HG03039 (cell line): ENCODE results near the gene CANT1.
"Not testable (repeated sequence)": the region's sequence is repeated elsewhere in the genome, so short reads cannot be mapped to it uniquely, and the experiment has no call there.

Experiments
- ATAC-seq: cut with Tn5 transposase; IDR thresholded peaks from one replicate; pipeline ENCODE4 v1.9.1; 2021; ENCODE audit warnings: mild to moderate bottlenecking, moderate library complexity; ENCODE audit not compliant: unreplicated experiment

CANT1 gene

DNA sequence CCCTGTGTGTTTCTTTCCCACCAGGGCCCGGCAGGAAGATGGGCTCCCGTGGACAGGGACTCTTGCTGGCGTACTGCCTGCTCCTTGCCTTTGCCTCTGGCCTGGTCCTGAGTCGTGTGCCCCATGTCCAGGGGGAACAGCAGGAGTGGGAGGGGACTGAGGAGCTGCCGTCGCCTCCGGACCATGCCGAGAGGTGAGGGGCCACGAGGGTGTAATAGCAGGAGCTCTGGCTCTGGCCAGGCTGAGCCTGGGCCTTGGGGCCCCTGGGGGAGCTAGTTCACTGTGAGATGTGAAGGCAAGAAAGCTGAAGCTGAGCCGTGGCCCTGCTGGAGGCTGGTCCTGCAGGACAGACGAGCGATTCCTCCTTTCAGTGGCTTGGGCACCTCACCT, 34.4 kb upstream of the CANT1 start:
- ATAC-seq: no peak

DNA sequence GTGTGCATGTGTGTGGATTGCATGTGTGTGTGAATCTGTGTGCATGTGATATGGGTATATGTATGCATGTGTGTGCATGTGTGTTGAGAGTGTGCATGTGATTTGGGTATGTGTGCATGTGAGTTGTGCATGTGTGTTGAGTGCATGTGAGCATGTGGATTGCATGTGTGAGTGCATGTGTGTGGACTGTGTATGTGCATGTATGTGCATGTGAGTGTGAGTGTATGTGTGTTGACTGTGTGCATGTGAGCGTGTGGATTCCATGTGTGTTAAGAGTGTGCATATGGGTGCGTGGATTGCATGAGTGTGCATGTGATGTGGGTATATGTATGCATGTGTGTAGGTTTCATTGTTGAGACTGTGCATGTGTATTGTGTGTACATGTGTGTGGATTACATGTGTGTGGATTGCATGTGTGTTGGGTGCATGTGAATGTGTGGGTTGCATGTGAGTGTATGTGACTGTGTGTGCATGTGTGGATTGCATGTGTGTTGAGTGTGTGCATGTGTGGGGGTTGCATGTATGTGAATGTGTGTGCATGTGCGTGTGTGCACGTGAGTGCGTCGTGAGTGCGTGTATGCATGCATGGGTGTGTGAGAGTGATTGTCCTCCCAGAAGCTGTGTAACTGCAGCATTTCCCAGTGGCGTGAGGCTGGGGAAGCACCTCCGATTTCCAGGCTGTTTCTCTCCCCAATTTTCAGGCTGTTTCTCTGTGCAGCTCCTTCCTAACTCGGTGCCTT, 33.8 kb upstream of the CANT1 start:
- ATAC-seq: no peak

DNA sequence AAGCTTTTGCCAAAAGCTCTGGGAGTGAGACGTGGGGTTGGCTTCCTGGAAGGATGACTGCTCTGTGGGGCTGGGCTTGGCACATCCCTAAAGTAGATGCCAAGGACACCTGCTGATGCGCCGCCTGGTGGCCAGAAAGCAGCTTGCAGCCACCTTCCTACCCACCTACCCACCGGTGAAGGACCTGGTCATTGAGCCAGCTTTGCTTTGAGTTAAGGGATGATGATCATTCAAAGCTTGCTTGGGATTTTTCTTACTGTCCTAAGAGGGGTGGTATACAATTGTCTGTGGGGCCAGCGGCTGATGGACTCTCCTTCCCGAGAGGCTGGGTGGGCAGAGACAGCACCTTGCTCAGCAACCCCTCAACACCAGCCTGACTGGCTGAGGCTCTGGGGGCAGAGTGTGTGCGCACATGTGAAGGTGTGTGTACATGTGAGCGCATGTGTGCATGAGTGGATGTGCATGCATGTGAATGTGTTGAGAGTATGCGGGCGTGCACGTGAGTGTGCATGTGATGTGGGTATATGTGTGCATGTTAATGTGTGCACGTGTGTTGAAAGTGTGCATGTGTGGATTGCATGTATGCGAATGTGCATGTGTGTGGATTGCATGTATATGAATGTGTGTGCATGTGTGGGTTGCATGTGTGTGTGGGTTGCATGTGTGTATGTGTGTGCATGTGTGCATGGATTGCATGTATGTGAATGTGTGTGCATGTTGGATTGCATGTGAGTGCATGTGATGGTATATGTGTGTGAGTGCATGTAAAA, 33.0 kb upstream of the CANT1 start:
- no peak for ATAC-seq

DNA sequence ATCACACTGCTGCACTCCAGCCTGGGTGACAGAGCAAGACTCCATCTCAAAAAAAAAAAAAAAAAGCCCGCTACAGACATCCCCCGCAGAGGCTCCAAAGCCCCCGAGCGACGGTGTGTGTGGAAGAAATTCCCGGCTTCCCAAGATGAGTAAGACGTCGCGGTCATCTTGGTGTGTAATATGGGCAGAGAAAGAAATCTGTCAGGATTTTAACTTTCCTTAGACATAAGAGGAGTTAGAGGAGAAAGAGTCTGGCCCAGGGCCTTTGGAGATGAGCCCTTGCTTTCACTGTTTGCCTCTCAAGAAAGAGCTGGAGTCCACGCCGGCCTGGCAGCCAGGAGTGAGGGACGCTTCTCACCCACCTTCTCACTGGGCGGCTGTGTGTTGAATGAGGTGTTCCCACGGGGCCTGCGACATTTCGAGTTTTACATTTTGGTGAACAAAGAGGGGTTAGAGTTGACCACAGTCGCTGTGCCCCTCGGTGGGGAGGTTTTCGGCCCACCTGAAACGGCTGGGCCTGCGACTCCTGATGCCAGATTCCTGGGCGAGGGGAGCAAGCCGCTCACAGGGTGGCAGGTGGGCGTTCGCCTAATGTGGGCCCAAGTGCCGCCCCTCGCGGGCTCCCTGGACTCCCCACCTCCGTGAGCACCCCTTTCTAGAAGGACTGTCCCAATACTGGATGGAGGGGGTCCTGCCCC, 32.3 kb upstream of the CANT1 start:
- ATAC-seq: no peak

DNA sequence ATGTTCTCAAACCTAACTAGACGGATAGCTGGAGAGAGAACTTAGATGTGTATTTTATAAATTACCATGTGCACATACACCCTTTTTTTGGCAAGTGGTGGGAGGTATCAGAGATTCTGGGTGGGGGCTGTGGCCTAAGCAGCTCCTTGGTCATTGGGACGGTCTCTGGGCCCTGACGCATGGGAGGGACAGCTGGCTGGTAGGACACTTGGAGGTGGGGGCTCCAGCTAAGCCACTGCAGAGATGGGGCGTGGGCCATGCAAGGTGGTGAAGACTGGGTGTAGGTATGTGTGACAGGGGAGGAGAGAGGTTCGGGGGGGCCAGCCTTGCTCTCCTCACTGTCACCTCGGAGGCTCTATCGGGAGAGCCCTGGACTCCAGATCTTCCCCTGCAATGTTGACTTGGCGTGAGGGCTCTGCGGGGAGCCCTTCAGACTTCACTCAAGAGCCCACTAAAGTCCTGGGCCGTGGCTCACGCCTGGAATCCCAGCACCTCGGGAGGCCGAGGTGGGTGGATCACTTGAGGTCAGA, 31.5 kb upstream of the CANT1 start:
- ATAC-seq: no peak

DNA sequence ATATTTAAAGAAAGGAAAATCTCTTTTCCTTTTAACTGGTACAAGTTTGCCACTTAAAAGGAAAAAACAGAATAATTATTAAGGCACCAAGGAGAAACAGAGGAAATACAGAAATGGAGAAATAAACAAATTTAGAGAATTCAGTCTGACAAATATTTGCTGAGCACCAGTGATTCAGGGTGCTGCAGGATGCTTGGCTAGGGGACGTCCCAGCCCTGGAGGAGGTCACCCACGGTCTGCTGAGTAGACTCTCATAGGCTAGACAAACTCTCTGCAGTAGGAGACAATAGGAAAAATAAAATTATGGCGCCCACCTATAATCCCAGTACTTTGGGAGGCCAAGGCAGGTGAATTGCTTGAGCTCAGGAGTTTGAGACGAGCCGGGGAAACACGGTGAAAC, 30.3 kb upstream of the CANT1 start:
- no peak for ATAC-seq

DNA sequence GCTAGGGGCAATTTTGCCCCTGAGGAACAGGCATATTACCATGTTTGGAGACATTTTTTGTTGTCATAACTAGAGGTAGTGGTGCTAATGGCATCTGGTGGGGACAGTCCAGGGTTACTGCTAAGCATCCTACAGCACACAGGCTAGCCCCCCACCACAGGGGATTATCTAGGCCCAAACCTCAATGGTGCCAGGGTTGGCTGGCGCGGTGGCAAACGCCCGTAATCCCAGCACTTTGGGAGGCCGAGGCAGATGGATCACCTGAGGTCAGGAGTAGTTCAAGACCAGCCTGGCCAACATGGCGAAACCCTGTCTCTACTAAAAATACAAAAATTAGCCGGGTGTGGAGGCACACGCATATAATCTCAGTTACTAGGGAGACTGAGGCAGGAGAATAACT, 29.6 kb upstream of the CANT1 start:
- ATAC-seq: no peak

DNA sequence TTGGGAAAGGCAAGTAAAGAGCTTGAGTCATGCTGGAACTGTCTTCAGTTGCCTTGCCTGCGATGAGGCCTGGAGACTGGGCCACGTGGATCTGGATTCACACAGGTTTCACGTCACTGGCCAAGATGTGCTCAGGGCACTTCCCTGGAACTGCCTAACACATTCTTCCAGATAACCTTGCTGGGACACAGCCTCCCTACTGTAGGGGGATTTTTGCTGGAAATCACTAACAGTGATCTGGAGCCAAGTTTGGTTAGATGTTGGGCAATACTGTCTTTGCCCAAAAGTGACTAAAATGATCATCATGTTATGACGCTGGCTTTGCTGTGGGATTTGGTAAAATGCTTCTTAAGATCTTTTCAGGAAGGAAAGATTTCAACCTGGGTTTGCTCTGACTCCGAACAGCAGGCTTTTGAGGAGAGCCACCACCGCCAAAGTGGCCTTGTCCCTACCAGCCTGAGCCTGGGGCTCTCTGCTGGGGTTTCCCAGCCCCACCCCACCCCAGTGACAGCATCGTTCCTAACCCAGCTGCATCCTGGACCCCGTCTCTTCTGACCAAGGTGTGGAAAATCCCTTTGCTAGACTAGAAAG, 29.1 kb upstream of the CANT1 start:
- no peak for ATAC-seq

DNA sequence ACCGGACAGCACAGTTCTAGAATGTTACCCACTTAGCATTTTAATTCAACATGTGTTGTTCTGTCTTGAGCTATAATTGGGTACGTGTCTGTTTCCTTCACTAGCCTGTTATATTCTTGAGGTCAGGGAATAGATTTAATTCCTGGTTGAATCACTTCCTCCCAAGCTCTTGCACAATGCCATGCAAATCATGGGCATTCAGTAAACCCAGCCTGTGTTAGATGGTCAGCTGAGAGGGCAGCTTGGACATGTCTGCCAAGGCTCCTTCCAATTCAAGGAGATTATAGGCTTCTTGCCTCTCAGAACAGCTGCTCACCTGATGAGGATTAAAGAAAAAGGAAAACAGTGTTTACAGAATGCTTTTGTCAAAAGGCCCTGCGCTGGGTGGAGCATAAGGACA, 27.0 kb upstream of the CANT1 start:
- ATAC-seq: no peak

DNA sequence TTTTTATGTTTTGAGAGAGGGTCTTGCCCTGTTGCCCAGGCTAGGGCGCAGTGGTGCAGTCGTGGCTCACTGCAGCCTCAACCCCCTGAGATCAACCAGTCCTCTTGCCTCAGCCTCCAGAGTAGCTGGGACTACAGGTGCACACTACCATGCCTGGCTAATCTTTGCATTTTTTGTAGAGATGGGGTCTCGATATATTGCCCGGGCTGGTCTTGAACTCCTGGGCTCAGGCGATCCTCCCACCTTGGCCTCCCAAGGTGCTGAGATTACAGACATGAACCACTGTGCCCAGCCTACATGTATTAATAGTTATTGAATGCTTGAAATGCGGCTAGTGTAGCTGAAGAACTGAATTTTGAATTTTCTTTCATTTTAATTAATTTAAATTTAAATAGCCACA, 26.6 kb upstream of the CANT1 start:
- no peak for ATAC-seq

DNA sequence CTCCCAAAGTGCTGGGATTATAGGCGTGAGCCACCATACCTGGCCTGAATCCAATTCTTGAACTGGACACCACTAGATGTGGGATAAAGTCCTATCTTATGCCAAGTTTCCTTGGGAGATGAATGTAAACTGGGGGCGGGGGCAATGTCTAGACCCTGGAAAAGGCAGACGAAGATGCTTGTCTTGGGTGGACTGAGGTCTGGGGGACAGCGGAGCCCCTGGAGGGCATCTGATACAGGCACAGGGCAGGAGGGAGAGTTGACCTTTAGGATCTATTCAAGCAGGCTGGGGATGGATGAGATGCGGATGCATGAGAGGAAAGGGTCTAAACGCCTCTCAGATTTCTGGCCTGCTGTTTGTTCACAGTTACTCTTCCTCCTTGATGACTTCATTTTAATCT, 26.1 kb upstream of the CANT1 start:
- no peak for ATAC-seq

DNA sequence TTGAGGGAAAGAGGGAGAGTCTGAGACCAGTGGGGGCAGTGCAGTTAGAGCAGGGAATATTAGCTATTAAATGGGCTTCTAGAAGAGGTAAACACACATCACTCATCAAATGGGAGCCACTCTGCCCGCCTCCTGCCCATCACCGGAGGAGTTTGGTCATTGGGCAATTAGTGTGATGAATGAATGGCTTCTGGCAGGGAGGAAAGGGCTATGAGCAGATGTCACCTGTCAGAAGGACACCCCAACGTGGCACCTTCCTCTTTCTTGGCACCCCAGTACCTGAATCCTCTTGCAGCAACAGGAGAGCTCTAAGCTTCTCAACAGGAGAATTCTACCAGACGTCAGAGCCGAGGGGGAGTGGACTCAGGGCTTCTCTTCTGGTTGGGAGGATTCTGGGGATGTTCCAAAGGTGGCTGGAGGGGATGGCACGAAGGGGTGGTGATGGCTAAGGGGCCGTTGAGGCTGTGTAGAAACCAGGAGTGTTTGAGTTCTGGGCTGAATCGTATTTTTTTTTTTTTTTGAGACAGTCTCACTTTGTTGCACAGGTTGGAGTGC, 25.4 kb upstream of the CANT1 start:
- ATAC-seq: no peak

DNA sequence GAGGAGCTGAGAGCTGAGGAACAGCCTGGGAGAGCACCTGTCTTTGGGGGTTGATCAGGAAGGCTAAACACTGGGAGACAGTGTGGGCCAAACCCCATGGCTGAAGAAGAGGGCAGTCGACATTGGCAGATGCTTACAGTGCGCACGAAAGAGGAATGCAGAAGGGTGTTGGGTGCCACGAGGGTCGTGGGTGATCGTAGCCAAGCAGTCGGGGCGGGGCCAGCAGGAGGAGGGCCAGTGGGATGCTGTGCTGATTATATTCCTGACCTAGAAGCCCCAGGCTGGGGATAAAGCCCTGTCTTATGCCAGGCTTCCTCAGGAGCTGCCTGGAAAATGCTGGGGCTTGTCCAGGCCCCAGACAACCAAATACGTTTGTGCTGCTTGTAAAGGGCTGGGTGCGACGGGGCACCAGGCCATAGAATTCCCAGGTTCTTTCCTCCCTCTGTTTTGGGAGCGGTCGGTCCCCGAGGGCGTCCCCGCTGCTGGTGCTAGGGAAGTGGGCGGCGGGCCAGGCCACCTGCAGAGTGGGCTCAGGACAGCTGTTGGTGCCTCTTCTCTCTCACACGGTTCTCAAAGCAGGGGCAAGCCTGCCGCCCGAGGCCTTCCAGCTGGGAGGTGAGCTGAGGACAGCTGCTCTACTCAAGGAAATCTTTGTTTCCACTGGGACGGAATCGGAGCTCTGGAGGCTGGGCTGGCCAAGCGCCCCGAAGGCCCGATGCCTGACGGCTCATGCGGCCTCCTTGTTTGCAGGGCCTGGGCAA, 24.4 kb upstream of the CANT1 start:
- no peak for ATAC-seq

DNA sequence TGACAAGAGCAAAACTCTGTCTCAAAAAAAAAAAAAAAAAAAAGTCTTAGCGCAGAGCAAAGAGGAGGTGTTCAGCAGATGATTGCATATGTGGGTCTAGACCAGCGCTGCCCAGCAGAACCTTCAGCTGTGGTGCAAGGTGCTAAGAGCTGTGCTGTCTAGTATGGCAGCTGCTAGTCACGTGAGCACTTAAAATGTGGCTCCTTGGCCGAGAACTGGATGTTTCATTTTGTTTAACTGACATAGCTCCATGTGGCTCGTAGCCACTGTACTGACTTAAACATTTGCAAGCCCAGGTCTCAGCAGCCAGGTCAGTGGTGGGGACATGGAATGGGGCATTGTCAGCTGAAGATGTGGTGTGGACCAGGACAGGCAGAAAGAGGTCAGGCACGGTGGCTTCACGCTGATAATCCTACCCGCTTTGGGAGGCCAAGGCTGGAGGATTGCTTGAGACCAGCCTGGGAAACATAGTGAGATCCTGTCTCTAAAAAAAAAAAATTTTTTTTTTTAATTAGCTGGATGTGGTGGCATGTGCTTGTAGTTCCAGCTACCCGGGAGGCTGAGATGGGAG, 23.6 kb upstream of the CANT1 start:
- no peak for ATAC-seq

DNA sequence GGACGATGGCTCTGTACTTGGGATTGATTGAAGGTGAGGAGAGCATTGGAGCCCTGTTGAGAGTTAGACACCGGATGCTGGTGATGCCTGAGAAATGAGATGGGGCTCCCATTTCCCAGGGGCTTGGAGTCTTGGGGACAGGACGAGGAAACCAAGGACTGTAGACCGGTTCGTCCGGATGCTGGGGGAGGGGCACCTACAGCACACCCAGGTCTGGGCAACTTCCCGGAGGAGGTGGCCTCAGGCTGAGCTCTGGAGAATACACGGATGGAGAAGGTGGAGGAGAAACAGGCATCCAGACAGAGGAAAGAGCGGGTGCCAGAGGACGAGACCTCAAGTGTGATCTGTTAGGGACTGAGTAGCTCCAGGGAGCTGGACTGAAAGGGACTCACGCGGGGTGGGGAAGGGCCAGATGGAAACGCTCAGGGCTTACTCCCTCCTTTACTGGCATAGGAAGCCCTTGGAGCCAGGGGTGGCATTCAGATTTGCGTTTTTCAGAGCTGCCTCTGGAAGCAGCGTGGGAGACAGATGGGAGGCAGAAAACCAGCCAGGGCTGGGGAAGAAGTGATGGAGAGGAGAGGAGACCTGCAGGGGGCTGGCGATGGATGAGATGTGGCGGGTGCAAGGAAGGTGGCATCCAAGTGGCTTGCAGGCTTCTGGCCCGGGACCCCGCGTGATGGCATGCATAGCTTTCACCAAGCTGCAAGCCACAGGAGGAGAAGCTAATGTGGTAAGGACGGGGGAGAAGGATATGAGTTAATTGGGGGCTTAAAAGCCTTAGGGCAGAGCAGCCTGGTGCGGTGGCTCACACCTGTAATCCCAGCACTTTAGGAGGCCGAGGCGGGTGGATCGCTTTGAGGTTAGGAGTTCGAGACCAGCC, 22.7 kb upstream of the CANT1 start:
- ATAC-seq: no peak

DNA sequence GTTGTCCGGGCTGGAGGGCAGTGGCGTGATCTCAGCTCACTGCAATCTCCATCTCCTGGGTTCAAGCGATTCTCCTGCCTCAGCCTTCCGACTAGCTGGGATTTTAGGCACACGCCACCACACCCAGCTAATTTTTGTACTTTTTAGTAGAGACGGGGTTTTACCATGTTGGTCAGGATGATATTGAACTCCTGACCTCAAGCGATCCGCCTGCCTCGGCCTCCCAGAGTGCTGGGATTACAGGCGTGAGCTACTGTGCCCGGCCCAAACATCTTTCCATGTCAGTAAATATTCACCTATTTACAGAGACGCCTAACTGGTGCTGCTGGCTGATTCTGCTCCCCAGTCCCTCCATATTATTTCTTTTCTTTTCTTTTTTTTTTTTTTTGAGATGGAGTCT, 21.1 kb upstream of the CANT1 start:
- ATAC-seq: not testable (repeated sequence)

DNA sequence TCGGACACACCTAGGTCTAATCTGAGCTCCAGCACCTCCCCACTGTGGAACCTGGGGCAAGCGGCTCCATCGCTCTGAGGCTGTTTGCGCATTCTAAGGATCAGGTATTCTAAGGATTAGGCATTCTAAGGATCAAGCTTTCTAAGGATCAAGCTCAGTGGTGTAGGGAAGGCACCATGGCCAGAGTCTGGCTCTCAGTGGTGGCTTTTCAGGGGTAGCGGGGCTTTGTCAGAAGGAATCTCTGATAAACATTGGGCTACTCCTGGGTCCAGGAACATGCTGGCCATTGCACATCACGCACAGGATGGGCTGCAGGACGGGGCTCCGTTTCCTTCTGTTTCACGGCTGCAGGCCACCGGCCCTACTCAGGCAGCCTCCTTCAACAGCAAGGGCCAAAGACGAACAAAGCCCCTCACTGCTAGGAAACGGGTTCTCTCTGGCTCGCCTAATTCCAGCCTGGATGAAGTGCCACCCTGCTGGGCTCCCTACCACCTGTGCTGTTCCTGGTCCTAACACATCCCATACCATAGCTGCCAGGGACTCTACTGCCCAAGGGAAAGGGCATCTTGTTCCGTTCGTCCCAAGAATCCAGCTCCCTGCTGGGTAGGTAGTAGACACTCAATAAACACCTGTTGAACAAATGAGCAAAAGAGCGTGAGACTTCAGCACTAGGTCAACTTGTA, 19.9 kb upstream of the CANT1 start:
- no peak for ATAC-seq

DNA sequence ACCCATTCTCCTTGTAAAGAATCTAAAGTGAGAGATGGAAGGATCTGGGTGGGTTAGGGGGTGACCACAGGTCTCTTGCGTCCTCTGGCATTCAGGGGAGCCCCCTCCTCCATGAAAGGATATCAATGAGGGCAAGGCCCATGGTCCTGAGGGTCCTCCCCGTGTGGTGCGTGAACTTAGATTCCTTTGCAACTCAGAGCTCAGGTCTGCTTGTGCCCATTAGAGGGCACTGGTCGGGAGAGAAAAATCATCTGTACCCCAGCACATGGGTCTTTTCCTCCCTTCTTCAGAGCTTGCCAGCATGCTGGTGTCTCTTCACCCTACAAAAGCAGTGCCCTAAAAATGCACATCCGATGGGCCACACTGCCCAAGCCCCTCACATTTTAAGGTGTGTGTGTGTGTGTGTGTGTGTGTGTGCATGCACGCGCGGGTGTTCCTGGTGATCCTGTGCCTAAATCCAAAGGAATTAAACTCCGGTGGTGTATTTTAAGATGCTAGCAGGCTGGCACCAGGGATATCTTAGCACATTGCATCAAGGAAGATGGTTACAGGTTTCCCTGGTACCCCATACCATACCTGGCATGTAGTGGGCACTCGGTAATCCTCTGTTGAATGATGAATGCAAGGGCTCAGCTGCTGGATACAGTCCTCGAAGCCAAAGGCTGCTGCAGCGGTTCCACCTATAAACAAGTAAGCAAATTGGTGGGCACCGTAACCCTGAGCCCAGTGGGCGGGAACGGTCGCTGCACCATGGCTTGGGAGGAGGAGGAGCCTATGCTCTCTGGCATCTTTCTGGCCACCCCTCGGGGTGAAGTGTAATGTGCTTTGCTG, 19.1 kb upstream of the CANT1 start:
- no peak for ATAC-seq
